Sigmoid colon (tissue), 7 donors: ENCODE measurements around the gene HSPE1. TPM values are rescaled to one million over a fixed set of nuclear protein-coding genes. Genes with fewer than 3 reads are reported as not detected.

Experiments used
- DNase-seq: peaks from one replicate; pipeline ENCODE4 v3.0.0-alpha.2; 2019
- H3K27ac ChIP-seq, 4 donors: fragments of 200-600 bp; sonication (generic); one replicate each; pipeline ENCODE4 v1.5.1; 2016 to 2019; ENCODE audit warnings: mild to moderate bottlenecking in 1 of 4
- H3K27me3 ChIP-seq, 3 donors: fragments of 200-600 bp; sonication (generic); one replicate each; pipeline ENCODE4 v1.5.1; 2019; ENCODE audit warnings: mild to moderate bottlenecking in 1 of 3
- H3K36me3 ChIP-seq, 4 donors: fragments of 200-600 bp; sonication (generic); one replicate each; pipeline ENCODE4 v1.5.1; 2016 to 2019
- H3K4me1 ChIP-seq, 4 donors: fragments of 200-600 bp; sonication (generic); one replicate each; pipeline ENCODE4 v1.5.1; 2017 to 2019
- H3K4me3 ChIP-seq, 4 donors: fragments of 200-600 bp; sonication (generic); one replicate each; pipeline ENCODE4 v1.5.1; 2017 to 2019; ENCODE audit warnings: mild to moderate bottlenecking in 2 of 4, moderate library complexity in 1 of 4
- H3K9me3 ChIP-seq, 4 donors: fragments of 200-600 bp in 3 of 4; sonication (generic) in 3 of 4; one replicate each; pipeline versions ENCODE4 v1.5.1 to v1.6.1; 2013 to 2019
- CTCF ChIP-seq, 4 experiments: fragments of 450-650 bp in 3 of 4; fragments of 200-600 bp in 1 of 4; IDR thresholded peaks; one replicate each; pipeline ENCODE4 v1.5.1; 2016 to 2019; ENCODE audit warnings: antibody characterized with exemption in 4 of 4, mild to moderate bottlenecking in 3 of 4, moderate library complexity in 2 of 4
- EP300 ChIP-seq, 4 donors: sonication (generic); formaldehyde crosslinking; IDR thresholded peaks; one replicate each; pipeline ENCODE4 v1.6.1; 2017; ENCODE audit warnings: antibody characterized with exemption in 4 of 4
- POLR2A ChIP-seq, 2 donors: fragments of 450-650 bp; IDR thresholded peaks; one replicate each; pipeline ENCODE4 v1.6.1; 2016; ENCODE audit warnings: antibody characterized with exemption in 2 of 2, mild to moderate bottlenecking in 2 of 2, moderate library complexity in 2 of 2
- POLR2AphosphoS5 ChIP-seq, 4 donors: sonication (generic); formaldehyde crosslinking; IDR thresholded peaks; one replicate each; pipeline ENCODE4 v1.6.1; 2017; ENCODE audit warnings: antibody characterized with exemption in 4 of 4
- WGBS, 2 donors: extraction: QIAGEN DNeasy Blood & Tissue Kit; methylation state at CpG; one replicate each; pipeline ENCODE4 v1.1.7; 2013; 5-methylcytosine and 5-hydroxymethylcytosine counted together
- intact Hi-C: fragments of 100-400 bp; cut with DNase I; formaldehyde crosslinking; loops from one replicate; pipeline ENCODE4 v1.15.1; 2023
- polyA plus RNA-seq, 3 donors: library from polyadenylated mRNA; stranded (reverse); fragments of 200-250 nt; gene quantifications; one replicate each; pipeline ENCODE4 v1.2.3, GENCODE V29; 2013
- total RNA-seq, 4 donors: library from RNA; depleted of rRNA; stranded (reverse); fragments of >200 nt; gene quantifications; one replicate each; pipeline ENCODE4 v1.1.0, GENCODE V29; 2016
- donor health status: healthy with polysubstance abuse.
- donor health status: Bipolar disorder and iron deficiency.
- donor health status: healthy.

Gene HSPE1
- total and polyA plus RNA-seq, 7 donors, result 47.8 to 267 (median 136) TPM

DNA sequence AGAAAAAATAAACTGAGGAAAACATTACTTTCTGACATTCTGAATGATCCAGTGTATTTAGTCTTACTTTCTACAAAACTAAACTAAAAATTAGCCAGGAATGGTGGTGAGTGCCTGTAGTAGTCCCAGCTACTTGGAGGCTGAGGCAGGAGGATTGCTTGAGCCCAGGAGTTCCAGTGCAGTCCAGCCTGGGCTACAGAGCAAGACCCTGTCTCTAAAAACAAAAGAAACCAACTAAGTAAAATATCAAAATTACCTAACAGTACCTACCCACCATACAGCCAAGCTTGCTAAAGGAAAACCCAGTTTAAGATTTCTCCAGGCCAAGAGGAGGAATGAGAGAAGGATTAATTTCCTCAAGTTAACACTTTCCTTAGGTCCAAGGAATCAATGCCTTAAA, 3.5 kb upstream of the HSPE1 start:
- Histone ChIP-seq H3K36me3 (peaks cover 34 to 64% (median 43%) of the 10 kb centered on the region in 4 donors), H3K27ac (no peak overlapping the region), H3K27me3 (no peaks in the 10 kb centered on the region), H3K4me3 (no peak overlapping the region), H3K9me3 (no peaks in the 10 kb centered on the region), H3K4me1 (peaks cover 0 to 42% (median 34%) of the 10 kb centered on the region in 4 donors)
- no peak for TF ChIP-seq CTCF (IDR thresholded peaks at IDR 0.05)
- TF ChIP-seq POLR2A (IDR thresholded peaks at IDR 0.05), result no peak
- TF ChIP-seq POLR2AphosphoS5 (IDR thresholded peaks at IDR 0.05), result no peak
- no peak for TF ChIP-seq EP300 (IDR thresholded peaks at IDR 0.05)
- DNase-seq, result no peak
- intact Hi-C loops, result loop anchor here (5.0 kb wide), 1 partner anchor 59 kb away; the partner anchor contains the start of gene SF3B1

GRCh38 chr2:197497326-197497725, 2.9 kb upstream of the HSPE1 start:
- H3K36me3 ChIP-seq, result peaks cover 28 to 64% (median 37%) of the 10 kb centered on the region in 4 donors
- peaks cover 0 to 48% (median 40%) of the 10 kb centered on the region in 4 donors for H3K4me1 ChIP-seq

GRCh38 chr2:197498235-197498936, 1.8 kb upstream of the HSPE1 start:
- 4 to 16% methylated on average over 14 of the region's 14 CpGs for WGBS, 2 donors

More at GRCh38 chr2:197497326-197497725, 2.9 kb upstream of the HSPE1 start:
- Histone ChIP-seq H3K27ac (no peak overlapping the region), H3K4me3 (no peak overlapping the region), H3K9me3 (no peaks in the 10 kb centered on the region), H3K27me3 (no peaks in the 10 kb centered on the region)
- intact Hi-C loops, result loop anchor here (5.0 kb wide), 1 partner anchor 60 kb away; the partner anchor contains the start of gene SF3B1
- DNase-seq, result no peak
- WGBS, 2 donors, result 12 to 48% methylated on average over 2 of the region's 2 CpGs
- no peak for TF ChIP-seq EP300 (IDR thresholded peaks at IDR 0.05)
- TF ChIP-seq POLR2A (IDR thresholded peaks at IDR 0.05), result no peak
- TF ChIP-seq POLR2AphosphoS5 (IDR thresholded peaks at IDR 0.05), result no peak
- TF ChIP-seq CTCF (IDR thresholded peaks at IDR 0.05), result no peak

GRCh38 chr2:197498937-197499593, 1.1 kb upstream of the HSPE1 start:
- WGBS, 2 donors, result 0% methylated on average over 46 of the region's 46 CpGs
- Histone ChIP-seq H3K9me3 (no peaks in the 10 kb centered on the region), H3K4me3 (peak overlapping the region; percentile 76 to 95 (median 84)), H3K27ac (peak overlapping the region; percentile 95 to 96 (median 96)), H3K4me1 (peaks cover 0 to 55% (median 43%) of the 10 kb centered on the region in 4 donors), H3K36me3 (peaks cover 13 to 64% (median 20%) of the 10 kb centered on the region in 4 donors), H3K27me3 (no peaks in the 10 kb centered on the region)
- intact Hi-C loops, result loop anchor here (2.0 to 5.0 kb wide), 2 partner anchors 46 to 62 kb away; partner anchors contain the start of genes COQ10B and SF3B1
- peak; percentile 85 for DNase-seq
- TF ChIP-seq POLR2AphosphoS5 (IDR thresholded peaks at IDR 0.05) (peak in 3 of 4 donors; percentile 12 to 37 (median 24)), CTCF (IDR thresholded peaks at IDR 0.05) (no peak)

More at GRCh38 chr2:197498235-197498936, 1.8 kb upstream of the HSPE1 start:
- no peak for TF ChIP-seq CTCF (IDR thresholded peaks at IDR 0.05)
- TF ChIP-seq POLR2AphosphoS5 (IDR thresholded peaks at IDR 0.05), result no peak
- no peak for TF ChIP-seq POLR2A (IDR thresholded peaks at IDR 0.05)
- TF ChIP-seq EP300 (IDR thresholded peaks at IDR 0.05), result no peak
- DNase-seq, result no peak
- H3K9me3 ChIP-seq, result no peaks in the 10 kb centered on the region
- H3K4me1 ChIP-seq, result peaks cover 0 to 55% (median 43%) of the 10 kb centered on the region in 4 donors
- H3K4me3 ChIP-seq, result peak overlapping the region; percentile 76 to 95 (median 84)
- H3K27me3 ChIP-seq, result no peaks in the 10 kb centered on the region
- intact Hi-C loops, result loop anchor here (2.0 to 5.0 kb wide), 2 partner anchors 46 to 61 kb away; partner anchors contain the start of genes COQ10B and SF3B1
- H3K27ac ChIP-seq, result peak overlapping the region; percentile 95 to 96 (median 96)
- peaks cover 17 to 64% (median 26%) of the 10 kb centered on the region in 4 donors for H3K36me3 ChIP-seq
